ENCODE data around the gene COA7. TPM values are rescaled to one million over a fixed set of nuclear protein-coding genes. Genes with fewer than 3 reads are reported as not detected.

COA7 gene
- total and polyA plus RNA-seq, 12 donors, result 3.9 to 22.4 (median 14.8) TPM

DNA sequence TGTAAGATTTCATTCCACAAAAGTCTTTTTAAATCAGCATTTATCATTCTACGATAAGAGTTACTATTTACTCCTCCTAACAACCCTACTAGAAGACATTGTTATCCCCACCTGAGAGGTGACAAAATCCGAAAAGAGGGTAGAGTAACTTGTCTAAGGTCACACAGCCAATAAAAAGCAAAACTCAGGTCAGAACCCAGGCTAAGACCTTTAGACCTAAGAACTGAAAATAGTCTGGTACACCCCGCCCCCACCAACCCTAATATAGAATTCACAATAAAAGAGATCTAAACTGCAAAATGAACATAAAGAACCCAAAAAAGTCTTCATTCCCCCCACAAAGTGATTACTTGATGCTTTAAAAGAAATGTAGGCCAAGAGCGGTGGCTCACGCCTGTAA lies 18.6 kb downstream of the COA7 start:
- TF ChIP-seq, protein P1, sequence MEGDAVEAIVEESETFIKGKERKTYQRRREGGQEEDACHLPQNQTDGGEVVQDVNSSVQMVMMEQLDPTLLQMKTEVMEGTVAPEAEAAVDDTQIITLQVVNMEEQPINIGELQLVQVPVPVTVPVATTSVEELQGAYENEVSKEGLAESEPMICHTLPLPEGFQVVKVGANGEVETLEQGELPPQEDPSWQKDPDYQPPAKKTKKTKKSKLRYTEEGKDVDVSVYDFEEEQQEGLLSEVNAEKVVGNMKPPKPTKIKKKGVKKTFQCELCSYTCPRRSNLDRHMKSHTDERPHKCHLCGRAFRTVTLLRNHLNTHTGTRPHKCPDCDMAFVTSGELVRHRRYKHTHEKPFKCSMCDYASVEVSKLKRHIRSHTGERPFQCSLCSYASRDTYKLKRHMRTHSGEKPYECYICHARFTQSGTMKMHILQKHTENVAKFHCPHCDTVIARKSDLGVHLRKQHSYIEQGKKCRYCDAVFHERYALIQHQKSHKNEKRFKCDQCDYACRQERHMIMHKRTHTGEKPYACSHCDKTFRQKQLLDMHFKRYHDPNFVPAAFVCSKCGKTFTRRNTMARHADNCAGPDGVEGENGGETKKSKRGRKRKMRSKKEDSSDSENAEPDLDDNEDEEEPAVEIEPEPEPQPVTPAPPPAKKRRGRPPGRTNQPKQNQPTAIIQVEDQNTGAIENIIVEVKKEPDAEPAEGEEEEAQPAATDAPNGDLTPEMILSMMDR (IDR thresholded peaks at IDR 0.05), result no peak
- peaks cover 0 to 19% (median 10%) of the 10 kb centered on the region in 9 donors for H3K4me1 ChIP-seq
- no peak overlapping the region for H3K4me3 ChIP-seq
- no peak overlapping the region for H3K27ac ChIP-seq
- no peak for ATAC-seq
- no peaks in the 10 kb centered on the region for H3K36me3 ChIP-seq
- H3K27me3 ChIP-seq, result no peaks in the 10 kb centered on the region
- H3K9me3 ChIP-seq, result no peaks in the 10 kb centered on the region
- intact Hi-C loops (cut with DNase I), result loop anchor here in 1 of 10 donors (10.0 kb wide), 1 partner anchor 125 kb away; the partner anchor contains the start of gene TUT4
- WGBS, 2 donors, result 92 to 93% methylated on average over 5 of the region's 5 CpGs
- no peak for DNase-seq

DNA sequence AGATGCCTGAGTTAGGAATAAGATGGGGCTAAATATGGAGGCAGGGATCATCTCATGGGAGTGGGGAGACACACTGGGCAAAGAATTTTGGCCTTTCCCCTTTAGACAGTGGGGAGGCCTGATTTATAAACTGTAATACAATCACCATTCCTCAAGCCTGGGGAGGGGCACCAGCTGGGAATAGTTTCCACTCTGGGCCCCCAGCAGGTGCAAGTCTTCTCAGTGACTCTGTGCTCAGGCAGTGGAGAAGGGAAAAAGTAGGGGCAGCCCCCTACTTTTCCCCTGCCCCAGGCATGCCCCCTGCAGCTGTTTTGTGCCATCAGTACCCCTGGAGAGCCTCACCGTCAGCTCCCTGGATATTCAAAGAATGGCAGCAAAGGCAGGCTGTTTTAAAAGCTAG lies 19.1 kb downstream of the COA7 start:
- Histone ChIP-seq H3K36me3 (no peaks in the 10 kb centered on the region), H3K27ac (no peak overlapping the region), H3K9me3 (no peaks in the 10 kb centered on the region), H3K27me3 (no peaks in the 10 kb centered on the region), H3K4me3 (no peak overlapping the region), H3K4me1 (peaks cover 0 to 19% (median 10%) of the 10 kb centered on the region in 9 donors)
- DNase-seq (no peak), ATAC-seq (no peak)
- TF ChIP-seq, protein P1 (IDR thresholded peaks at IDR 0.05), result no peak
- 92 to 100% methylated on average over 1 of the region's 1 CpG for WGBS, 2 donors
- intact Hi-C loops (cut with DNase I), result loop anchor here in 1 of 10 donors (10.0 kb wide), 1 partner anchor 124 kb away; the partner anchor contains the start of gene TUT4

DNA sequence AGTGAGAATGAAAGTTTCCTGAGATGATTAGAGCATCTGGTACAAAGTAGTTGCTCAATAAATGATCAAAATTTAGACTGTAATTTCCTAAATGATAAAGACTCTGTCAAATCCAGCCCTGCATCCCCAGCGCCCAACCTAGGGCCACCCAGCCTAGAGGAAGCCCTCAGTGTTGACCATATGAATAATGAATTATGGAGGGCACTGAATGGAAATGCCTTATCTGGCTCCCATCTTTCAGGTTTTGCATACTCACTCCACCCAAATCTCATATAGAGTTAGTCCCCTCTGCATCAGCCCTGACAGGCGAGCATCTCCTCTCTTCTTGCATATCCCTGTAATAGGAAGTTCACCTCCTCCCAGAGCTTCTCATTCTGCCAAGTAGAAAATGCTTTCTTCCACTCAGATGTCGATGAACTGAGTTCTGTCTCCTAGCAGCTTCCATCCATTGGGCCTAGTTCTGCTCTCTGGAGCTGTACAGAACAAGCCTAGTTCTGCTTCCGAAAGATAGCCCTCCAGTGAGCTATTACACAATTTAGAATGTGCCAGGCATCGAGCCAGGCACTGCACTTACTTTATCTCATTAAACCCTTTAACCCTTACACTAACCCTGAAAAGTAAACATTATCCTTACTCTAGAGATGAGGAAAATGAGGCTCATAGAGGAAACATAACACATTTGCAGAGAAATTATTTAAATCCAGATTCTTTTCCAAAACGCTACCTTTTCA lies 20.9 kb downstream of the COA7 start:
- Histone ChIP-seq H3K27ac (peak overlapping the region in 5 of 10 donors; percentile 4 to 34 (median 20)), H3K27me3 (no peaks in the 10 kb centered on the region), H3K4me1 (peaks cover 0 to 19% (median 10%) of the 10 kb centered on the region in 9 donors), H3K9me3 (no peaks in the 10 kb centered on the region), H3K4me3 (no peak overlapping the region), H3K36me3 (no peaks in the 10 kb centered on the region)
- DNase-seq (peak in 1 of 2 donors; percentile 29), ATAC-seq (peak; percentile 48 to 89 (median 78))
- TF ChIP-seq, protein P1 (IDR thresholded peaks at IDR 0.05), result no peak
- WGBS, 2 donors, result 53 to 60% methylated on average over 6 of the region's 6 CpGs
- intact Hi-C loops (cut with DNase I), result loop anchor here in 1 of 10 donors (10.0 kb wide), 1 partner anchor 122 kb away; the partner anchor contains the start of gene TUT4

DNA sequence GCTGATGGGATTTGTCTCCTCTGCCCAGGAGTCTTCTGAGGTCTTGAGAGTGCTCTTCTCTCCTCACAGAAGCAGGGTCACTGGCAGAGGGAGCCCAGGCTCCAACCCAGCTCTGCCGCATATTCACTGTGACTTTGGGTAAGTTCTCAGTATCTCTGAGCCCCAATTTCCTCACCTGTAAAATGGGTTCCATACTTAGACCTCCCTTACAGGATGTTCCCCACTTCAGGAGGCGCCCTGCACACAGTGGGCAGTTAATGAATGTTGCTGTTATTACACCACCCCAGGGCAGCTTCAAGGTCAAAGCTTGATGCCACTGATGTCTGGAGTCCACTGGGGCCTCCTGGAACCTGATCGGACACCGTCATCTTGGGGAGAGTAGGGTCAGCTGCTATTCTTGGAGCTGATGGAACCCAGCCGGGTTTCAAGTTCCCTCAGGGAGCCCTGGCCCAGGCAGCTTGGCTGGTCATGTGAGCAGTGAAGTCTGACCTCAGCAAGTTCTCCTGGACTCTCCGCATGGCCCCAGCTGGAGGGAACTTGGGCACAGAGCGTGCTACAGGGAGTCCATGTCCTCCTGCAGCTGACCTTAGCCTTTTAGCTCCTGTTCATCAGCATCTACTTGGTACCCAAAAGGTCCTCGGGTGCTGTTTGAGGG lies 21.8 kb downstream of the COA7 start:
- Histone ChIP-seq H3K4me3 (no peak overlapping the region), H3K9me3 (no peaks in the 10 kb centered on the region), H3K27ac (peak overlapping the region in 3 of 10 donors; percentile 10 to 30 (median 20)), H3K4me1 (peaks cover 0 to 19% (median 10%) of the 10 kb centered on the region in 9 donors), H3K27me3 (no peaks in the 10 kb centered on the region), H3K36me3 (no peaks in the 10 kb centered on the region)
- TF ChIP-seq, protein P1 (IDR thresholded peaks at IDR 0.05), result no peak
- 61% methylated on average over 8 of the region's 8 CpGs for WGBS, 2 donors
- peak; percentile 64 to 65 for DNase-seq
- ATAC-seq, result peak; percentile 56 to 94 (median 90)
- intact Hi-C loops (cut with DNase I), result loop anchor here in 1 of 10 donors (10.0 kb wide), 1 partner anchor 122 kb away; the partner anchor contains the start of gene TUT4
